HG03460 (cell line): ENCODE measurements around the gene CCDC57.
"Not testable (repeated sequence)": the region's sequence is repeated elsewhere in the genome, so short reads cannot be mapped to it uniquely, and the experiment has no call there.

Experiments
- ATAC-seq: cut with Tn5 transposase; IDR thresholded peaks from one replicate; pipeline ENCODE4 v1.9.1; 2021; ENCODE audit not compliant: unreplicated experiment

CCDC57 gene

GRCh38 chr17:82212331-82213250 lies at the start of gene CCDC57:
Gene CCDC57 (minus strand): TSS chr17:82212842. CDS start chr17:82201944, 10,898 bp downstream.
- peak; percentile 70 for ATAC-seq

DNA sequence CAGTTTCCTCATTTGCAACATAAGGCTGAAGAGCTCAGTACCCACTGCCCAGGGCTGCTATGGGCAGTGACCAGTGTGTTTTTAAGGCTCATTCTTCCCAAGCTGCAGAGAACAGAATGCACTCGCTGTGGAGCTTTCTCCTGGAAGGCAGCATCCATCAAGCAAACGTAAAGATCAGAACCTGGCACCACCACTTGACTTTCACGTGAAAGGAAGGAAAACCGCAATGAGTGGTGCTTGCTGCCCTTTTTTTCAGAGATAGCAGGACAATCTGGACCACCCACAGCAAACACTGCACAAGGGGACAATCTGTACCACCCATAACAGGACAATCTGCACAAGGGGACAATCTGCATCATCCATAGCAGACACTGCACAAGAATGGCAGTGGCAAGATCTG lies 49.7 kb upstream of the CCDC57 start:
- no peak for ATAC-seq

DNA sequence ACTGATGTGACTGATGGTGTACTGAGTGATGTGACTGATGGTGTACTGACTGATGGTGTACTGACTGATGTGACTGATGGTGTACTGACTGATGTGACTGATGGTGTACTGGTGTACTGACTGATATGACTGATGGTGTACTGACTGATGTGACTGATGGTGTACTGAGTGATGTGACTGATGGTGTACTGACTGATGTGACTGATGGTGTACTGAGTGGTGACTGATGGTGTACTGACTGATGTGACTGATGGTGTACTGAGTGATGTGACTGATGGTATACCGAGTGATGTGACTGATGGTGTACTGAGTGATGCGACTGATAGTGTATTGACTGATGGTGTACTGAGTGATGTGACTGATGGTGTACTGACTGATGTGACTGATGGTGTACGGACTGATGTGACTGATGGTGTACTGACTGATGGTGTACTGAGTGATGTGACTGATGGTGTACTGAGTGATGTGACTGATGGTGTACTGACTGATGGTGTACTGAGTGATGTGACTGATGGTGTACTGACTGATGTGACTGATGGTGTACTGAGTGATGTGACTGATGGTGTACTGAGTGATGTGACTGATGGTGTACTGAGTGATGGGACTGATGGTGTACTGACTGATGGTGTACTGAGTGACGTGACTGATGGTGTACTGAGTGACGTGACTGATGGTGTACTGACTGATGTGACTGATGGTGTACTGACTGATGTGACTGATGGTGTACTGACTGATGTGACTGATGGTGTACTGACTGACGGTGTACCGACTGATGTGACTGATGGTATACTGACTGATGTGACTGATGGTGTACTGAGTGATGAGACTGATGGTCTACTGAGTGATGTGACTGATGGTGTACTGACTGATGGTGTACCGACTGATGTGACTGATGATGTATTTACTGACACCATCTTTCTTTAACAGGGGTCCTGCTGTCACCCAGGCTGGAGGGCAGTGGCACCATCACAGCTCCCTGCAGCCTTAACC lies 47.6 kb upstream of the CCDC57 start:
- not testable (repeated sequence) for ATAC-seq

DNA sequence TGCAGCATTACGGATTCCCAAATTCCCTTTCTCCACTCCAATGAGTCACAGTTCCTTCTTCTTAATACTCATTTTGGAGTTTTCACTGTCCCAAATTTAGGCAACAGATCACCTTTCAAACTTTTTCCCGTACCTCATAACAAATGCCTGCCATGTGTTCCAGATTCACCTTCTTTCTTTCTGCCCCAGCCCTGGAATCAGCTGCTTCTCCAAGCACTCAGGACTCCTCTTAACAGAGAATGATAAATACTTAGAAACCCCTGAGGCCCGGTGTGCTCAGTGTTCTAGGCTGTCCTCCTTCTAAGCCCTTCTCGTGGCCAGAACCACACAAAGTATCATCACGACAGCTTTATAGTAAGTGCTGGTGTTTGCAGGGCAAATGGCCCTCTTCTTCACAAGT lies 45.9 kb upstream of the CCDC57 start:
- no peak for ATAC-seq

GRCh38 chr17:82257473-82257872 lies 44.8 kb upstream of the CCDC57 start:
- ATAC-seq = no peak

- no peak for ATAC-seq
Observed at GRCh38 chr17:82256242-82256885, 43.7 kb upstream of the CCDC57 start.

DNA sequence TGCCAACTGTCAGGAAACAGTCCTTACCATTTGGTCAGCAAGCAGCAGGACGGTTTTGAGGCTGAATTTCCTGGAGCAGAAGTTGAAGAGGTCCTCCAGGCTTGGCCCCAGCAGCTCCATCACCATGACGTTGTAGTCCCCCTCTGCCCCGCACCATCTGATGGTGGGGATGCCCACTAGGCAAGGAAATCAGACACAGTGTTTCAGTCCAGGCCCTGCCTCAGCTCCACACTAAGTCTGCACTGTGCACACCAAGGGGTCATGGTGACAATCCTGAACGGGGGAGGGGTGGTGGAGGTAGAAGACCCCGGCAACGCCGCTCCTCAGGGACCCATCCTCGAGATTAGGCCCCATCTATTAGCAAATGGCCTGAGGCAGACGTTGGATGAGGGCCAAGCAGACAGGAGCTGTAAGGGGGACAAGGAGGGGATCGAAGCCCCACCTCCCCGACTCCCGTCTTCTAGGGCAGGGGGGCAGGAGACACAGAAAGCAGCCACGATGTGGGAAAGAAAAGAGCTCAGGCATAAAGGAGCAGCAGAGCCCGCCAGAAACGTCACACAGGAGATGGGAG lies 42.8 kb upstream of the CCDC57 start:
- no peak for ATAC-seq

DNA sequence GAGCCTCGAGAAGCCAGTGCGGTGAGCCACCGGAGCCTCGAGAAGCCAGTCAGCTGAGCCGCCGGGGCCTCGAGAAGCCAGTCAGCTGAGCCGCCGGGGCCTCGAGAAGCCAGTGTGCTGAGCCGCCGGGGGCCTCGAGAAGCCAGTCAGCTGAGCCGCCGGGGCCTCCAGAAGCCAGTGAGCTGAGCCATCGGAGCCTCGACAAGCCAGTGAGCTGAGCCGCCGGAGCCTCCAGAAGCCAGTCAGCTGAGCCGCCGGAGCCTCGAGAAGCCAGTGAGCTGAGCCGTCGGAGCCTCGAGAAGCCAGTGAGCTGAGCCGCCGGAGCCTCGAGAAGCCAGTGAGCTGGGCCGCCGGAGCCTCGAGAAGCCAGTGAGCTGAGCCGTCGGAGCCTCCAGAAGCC lies 42.1 kb upstream of the CCDC57 start:
- ATAC-seq = not testable (repeated sequence)

DNA sequence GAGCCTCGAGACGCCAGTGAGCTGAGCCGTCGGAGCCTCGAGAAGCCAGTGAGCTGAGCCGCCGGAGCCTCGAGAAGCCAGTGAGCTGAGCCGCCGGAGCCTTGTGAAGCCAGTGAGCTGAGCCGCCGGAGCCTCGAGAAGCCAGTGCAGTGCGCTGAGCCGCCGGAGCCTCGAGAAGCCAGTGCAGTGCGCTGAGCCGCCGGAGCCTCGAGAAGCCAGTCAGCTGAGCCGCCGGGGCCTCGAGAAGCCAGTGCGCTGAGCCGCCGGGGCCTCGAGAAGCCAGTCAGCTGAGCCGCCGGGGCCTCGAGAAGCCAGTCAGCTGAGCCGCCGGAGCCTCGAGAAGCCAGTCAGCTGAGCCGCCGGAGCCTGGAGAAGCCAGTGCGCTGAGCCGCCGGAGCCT lies 41.5 kb upstream of the CCDC57 start:
- not testable (repeated sequence) for ATAC-seq

DNA sequence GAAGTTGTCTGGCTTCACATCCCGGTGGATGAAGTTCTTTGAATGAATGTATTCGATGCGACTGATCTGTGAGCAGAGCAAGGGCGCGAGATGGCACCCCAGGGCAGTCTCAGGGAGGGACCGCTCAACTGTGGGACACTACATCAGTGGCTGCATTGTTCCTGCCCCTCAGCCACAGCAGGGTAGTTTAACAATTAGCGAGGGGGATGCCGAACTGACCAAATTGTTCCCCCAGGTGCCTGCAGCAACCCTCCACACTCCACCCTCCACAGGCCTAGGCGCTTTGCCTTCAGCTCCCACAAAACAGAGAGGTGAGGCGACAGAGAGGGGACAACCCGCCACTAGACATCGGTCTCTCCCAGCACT lies 40.5 kb upstream of the CCDC57 start:
- no peak for ATAC-seq

DNA sequence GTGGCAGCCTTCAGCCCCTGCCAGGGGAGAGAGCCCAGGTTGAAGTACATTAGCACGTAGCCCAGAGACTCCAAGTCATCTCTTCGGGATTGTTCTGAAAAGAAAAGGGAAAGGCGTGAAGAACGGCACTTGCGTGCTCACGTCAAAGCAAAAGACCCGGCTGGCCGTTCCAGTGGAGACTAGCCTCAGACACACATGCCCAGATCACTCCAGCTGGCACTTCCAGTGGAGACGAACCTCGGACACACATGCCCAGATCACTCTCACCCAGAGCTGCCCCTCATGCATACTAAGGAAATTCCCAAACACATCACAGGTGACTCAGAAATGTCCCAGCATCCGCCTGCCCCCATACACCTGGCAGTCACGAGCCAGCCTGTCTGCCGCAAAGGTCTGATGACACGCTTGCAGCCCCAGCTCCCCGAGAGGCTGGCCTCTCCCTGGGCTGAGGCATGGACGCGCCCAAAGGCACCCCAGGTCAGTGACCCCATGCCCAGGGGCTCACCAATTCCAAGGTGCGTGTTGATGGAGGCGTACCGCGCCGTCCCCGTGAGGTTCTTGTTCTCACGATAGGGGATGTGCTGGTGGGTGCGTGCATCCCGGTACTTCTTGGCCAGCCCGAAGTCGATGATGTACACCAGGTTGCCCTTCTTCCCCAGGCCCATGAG lies 40.0 kb upstream of the CCDC57 start:
- ATAC-seq = no peak

DNA sequence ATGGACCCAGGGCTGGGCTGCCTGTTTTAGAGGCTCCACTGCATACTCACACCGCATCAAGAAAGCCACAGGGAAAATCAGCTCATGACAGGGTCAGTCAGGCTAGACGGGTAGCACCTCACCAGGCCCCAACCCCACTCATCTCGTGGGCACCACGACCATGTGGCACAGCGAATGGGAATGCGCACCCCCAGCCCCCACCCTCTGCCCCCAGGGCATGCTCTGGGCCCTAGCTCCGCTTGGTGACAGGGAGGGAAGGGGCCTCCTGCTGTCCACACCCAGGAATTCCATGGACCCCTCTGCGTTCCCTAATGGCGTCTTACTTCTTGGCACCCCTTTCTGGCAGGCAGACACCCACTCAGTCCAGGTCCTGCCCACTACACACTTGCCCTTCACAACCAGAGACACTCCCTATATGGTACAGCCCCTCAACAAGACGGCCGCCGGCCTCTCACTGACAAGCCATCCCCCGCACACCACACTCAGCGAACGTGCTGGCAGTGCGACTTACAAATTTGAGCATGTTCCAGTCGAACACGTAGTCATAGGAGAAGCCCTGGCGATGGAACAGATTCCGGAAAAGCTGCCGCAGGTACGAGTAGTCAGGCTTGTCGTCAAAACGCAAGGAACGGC lies 38.3 kb upstream of the CCDC57 start:
- ATAC-seq = no peak

- ATAC-seq = no peak
Observed at GRCh38 chr17:82249896-82250581, 37.4 kb upstream of the CCDC57 start.

DNA sequence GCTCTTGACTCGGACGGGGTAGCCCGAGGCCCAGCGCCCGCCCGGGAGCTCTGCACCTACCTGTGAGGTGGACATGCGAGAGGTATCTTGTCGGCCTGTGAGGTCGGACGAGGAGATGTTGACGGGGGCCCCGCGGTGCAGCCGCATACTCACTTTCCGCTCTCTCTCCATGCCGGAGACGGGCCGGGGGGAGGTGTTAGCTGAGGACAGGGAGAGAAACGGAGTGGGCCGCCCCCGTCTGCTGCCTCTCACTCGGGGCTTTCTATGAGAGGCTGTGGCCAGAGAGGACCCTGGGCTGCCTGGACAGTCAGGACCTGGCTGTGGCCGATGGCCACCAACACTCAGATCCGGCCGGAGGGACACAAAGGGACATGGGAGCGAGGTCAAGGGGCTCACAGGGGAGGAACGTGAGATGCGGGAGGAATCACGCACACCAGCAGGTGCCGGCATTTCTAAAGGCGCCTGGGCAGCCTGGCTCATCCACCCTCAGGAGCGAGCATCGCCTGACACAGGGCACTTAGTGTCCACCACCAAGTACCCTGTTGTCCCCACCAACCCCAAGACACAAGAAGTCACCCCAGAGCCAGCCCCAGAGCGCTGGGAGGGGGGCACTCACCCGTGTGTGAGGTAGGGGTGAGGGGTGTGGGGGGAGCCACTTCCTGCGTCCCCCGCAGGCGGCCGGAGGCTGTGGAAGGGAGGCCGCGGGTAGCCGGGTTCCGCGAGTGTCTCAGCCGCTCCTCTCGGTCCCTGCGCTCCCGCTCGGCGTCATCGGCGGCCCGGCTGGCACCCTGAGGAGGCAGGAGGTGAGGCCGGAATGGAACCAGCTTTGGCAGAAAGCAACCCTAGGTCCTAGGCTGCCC lies 36.4 kb upstream of the CCDC57 start:
- no peak for ATAC-seq

DNA sequence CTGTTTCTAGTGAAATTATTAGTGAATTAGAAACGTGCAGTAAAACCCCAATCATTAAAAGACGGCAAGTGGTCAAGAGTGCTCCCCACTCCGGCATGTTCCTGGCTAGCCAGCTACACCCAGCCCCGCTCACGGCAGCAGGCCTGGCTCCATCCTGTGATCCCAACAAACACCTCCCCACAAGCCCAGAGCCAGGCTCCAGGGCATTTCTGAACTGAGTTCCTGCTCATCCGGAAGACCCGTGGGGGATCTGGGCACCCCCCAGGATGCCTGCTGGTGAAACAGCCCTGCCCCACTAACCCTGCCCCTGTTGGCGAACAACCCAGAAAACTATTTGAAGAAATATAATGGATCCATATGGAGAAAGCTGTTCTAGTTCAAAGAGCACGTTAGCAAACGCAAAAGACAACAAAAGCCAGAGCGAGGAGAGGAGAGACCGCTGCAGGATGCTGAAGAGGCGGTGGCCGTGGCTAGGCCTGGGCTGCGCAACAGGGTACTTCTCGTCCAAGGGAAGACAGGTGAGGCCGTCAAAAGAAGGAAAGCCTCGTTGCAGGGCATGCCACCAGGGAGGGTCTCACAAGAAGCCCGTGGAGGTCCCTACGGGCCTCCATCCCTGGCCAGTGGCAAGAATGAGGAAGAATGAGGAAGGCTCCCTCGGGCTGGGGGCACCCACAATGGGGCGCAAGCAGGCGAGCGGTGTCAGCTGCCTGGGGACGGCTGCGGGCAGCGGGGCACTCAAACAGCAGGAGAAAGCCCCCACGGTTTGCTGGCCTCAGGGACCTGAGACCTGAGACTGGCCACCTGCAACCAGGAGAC lies 35.4 kb upstream of the CCDC57 start:
- no peak for ATAC-seq

GRCh38 chr17:82247182-82247823 lies 34.7 kb upstream of the CCDC57 start:
- ATAC-seq = no peak
